Pancreas (tissue), 10 donors: ENCODE results near the gene GPD1L. TPM values are rescaled to one million over a fixed set of nuclear protein-coding genes. Genes with fewer than 3 reads are reported as not detected.

ENCODE experiments used
- ATAC-seq, 4 donors: fragments of 200-7000 bp; cut with Tn5 transposase; one replicate each; pipeline versions ENCODE4 v1.8.0 to v1.9.1; 2020; ENCODE audit warnings: mild to moderate bottlenecking in 4 of 4, moderate library complexity in 4 of 4
- DNase-seq, 6 donors: peaks; one replicate each; pipeline ENCODE4 v3.0.0-alpha.2; 2020
- FAIRE-seq: peaks from 2 replicates; lab custom pipeline; 2012; peaks lifted over from hg19 to GRCh38; lab: Jason Lieb, UNC
- H3K27ac ChIP-seq, 4 donors: fragments of 200-600 bp; sonication (generic); 1 replicate in 3 of 4; 2 replicates in 1 of 4; pipeline versions ENCODE4 v1.5.0 to v1.8.0; 2020
- H3K27me3 ChIP-seq, 4 donors: fragments of 200-600 bp; one replicate each; pipeline ENCODE4 v1.8.0; 2021
- H3K36me3 ChIP-seq, 3 donors: fragments of 200-600 bp; sonication (generic) in 1 of 3; one replicate each; pipeline versions ENCODE4 v1.5.0 to v1.8.0; 2020 to 2021
- H3K4me1 ChIP-seq, 3 donors: fragments of 200-600 bp; one replicate each; pipeline ENCODE4 v1.8.0; 2021
- H3K4me3 ChIP-seq, 4 donors: fragments of 200-600 bp; sonication (generic) in 2 of 4; one replicate each; pipeline versions ENCODE4 v1.5.0 to v1.8.0; 2020 to 2021
- H3K9me3 ChIP-seq, 4 donors: fragments of 200-600 bp; one replicate each; pipeline ENCODE4 v1.8.0; 2021
- CTCF ChIP-seq, 4 donors: fragments of 200-600 bp; sonication (generic) in 3 of 4; IDR thresholded peaks; one replicate each; pipeline versions ENCODE4 v1.5.0 to v1.8.0; 2021; ENCODE audit warnings: antibody characterized with exemption in 4 of 4
- WGBS, 2 donors: extraction: QIAGEN DNeasy Blood & Tissue Kit; methylation state at CpG; one replicate each; pipeline ENCODE4 v1.1.7; 2013; 5-methylcytosine and 5-hydroxymethylcytosine counted together
- intact Hi-C, 3 donors: fragments of 100-400 bp; cut with DNase I; formaldehyde crosslinking; loops; one replicate each; pipeline versions ENCODE4 v1.11.1 to v1.14.2; 2022
- polyA plus RNA-seq, 2 donors: library from polyadenylated mRNA; stranded (reverse); fragments of 200-250 nt; gene quantifications; one replicate each; pipeline ENCODE4 v1.2.3, GENCODE V29; 2013
- total RNA-seq, 6 donors: library from RNA; stranded (reverse); fragmentation: NEBNext Ultra II Directional in 4 of 6; extraction: Animal tissue kit (Norgen Biotek cat#: 25700) in 4 of 6; gene quantifications; one replicate each; pipeline versions ENCODE4 v1.2.1 to v1.2.4, GENCODE V29; 2021 to 2023
- donor health status: healthy with polysubstance abuse.
- donor health status: DM: no; HTN: no; CAD: no; lungs with moderate emphysema.
- donor health status: DM: no; HTN: no; CAD: no.
- donor health status: control.
- donor health status: control.
- donor health status: Bipolar disorder and iron deficiency.
- donor health status: DM: yes; HTN: yes; CAD: no.
- donor health status: DM: no; HTN: no; CAD: no.
- donor health status: DM: no; HTN: no; CAD: no.
- donor health status: DM: yes; HTN: yes; CAD: no.

The GPD1L gene
- total and polyA plus RNA-seq, 8 donors, result 10.4 to 21.4 (median 15.8) TPM

- no peak for DNase-seq
- Histone ChIP-seq H3K27ac (no peak overlapping the region), H3K9me3 (no peaks in the 10 kb centered on the region), H3K27me3 (no peaks in the 10 kb centered on the region), H3K4me3 (no peak overlapping the region), H3K4me1 (no peaks in the 10 kb centered on the region), H3K36me3 (no peaks in the 10 kb centered on the region)
- intact Hi-C loops, result no loop called here
- FAIRE-seq, result no peak
- no peak for TF ChIP-seq CTCF (IDR thresholded peaks at IDR 0.05)
- WGBS, 2 donors, result 86 to 88% methylated on average over 3 of the region's 3 CpGs
- ATAC-seq, result no peak
Observed at GRCh38 chr3:32076566-32076965, 29.9 kb upstream of the GPD1L start.

GRCh38 chr3:32077260-32078084 is 28.9 kb upstream of the GPD1L start:
- H3K27ac ChIP-seq, result no peak overlapping the region
- no peak overlapping the region for H3K4me3 ChIP-seq
- H3K4me1 ChIP-seq, result peaks cover 0 to 4% (median 3%) of the 10 kb centered on the region in 3 donors
- ATAC-seq (no peak), DNase-seq (no peak), FAIRE-seq (no peak)
- no peak for TF ChIP-seq CTCF (IDR thresholded peaks at IDR 0.05)
- H3K27me3 ChIP-seq, result no peaks in the 10 kb centered on the region
- whole genome bisulfite sequencing, 2 donors, result 81 to 82% methylated on average over 14 of the region's 14 CpGs
- intact Hi-C loops, result no loop called here
- H3K36me3 ChIP-seq, result no peaks in the 10 kb centered on the region
- no peaks in the 10 kb centered on the region for H3K9me3 ChIP-seq

- Histone ChIP-seq H3K27me3 (no peaks in the 10 kb centered on the region), H3K9me3 (no peaks in the 10 kb centered on the region), H3K27ac (no peak overlapping the region), H3K4me3 (no peak overlapping the region), H3K4me1 (peaks cover 0 to 10% (median 9%) of the 10 kb centered on the region in 3 donors), H3K36me3 (no peaks in the 10 kb centered on the region)
- ATAC-seq, result no peak
- no peak for FAIRE-seq
- no peak for DNase-seq
- no peak for TF ChIP-seq CTCF (IDR thresholded peaks at IDR 0.05)
- 88 to 93% methylated on average over 3 of the region's 3 CpGs for WGBS, 2 donors
- intact Hi-C loops, result no loop called here
Observed at GRCh38 chr3:32078085-32078634, 28.3 kb upstream of the GPD1L start.

- H3K4me3 ChIP-seq, result no peak overlapping the region
- no peak for TF ChIP-seq CTCF (IDR thresholded peaks at IDR 0.05)
- H3K4me1 ChIP-seq, result peaks cover 0 to 10% (median 9%) of the 10 kb centered on the region in 3 donors
- DNase-seq (no peak), ATAC-seq (no peak), FAIRE-seq (peak; percentile 41)
- H3K9me3 ChIP-seq, result no peaks in the 10 kb centered on the region
- intact Hi-C loops, result no loop called here
- no peak overlapping the region for H3K27ac ChIP-seq
- H3K27me3 ChIP-seq, result no peaks in the 10 kb centered on the region
- H3K36me3 ChIP-seq, result no peaks in the 10 kb centered on the region
Observed at GRCh38 chr3:32078864-32079263, 27.6 kb upstream of the GPD1L start.

GRCh38 chr3:32082721-32083120 is 23.7 kb upstream of the GPD1L start:
- TF ChIP-seq CTCF (IDR thresholded peaks at IDR 0.05), result no peak
- FAIRE-seq (peak; percentile 53), DNase-seq (peak in 1 of 6 donors; percentile 43), ATAC-seq (peak; percentile 48 to 92 (median 72))
- intact Hi-C loops, result no loop called here
- no peaks in the 10 kb centered on the region for H3K9me3 ChIP-seq
- H3K36me3 ChIP-seq, result no peaks in the 10 kb centered on the region
- H3K4me1 ChIP-seq, result peaks cover 0 to 10% (median 9%) of the 10 kb centered on the region in 3 donors
- no peaks in the 10 kb centered on the region for H3K27me3 ChIP-seq
- no peak overlapping the region for H3K27ac ChIP-seq
- 4 to 7% methylated on average over 3 of the region's 3 CpGs for WGBS, 2 donors
- H3K4me3 ChIP-seq, result no peak overlapping the region
